Measurements from ENCODE around the gene SMARCE1. TPM values are rescaled to one million over a fixed set of nuclear protein-coding genes. Genes with fewer than 3 reads are reported as not detected.

The SMARCE1 gene
- total RNA-seq, 1 donor from 2014 or later, result 49.2 TPM

DNA sequence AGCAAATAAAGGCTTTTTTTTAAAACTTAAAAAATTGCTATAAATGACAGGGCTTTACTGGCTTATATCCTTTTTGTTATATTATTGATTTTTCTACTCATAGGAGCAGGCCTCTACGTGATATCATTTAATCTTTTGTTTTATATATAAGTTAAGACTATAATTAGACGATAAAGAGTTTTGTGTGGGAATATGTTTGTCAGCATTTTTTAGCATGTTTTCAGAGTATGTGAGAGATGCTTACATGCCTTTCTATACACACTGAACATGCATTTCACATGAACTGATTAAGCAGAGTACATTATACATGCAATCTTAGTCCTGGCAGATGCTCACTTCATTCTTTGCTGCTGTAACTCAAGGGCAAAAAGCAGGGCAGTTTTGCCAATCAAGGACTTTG is 25.0 kb upstream of the SMARCE1 start:
- no peak overlapping the region for H3K4me3 ChIP-seq (ENCODE audit: low read depth, low read length)
- DNase-seq (ENCODE audit: low read depth), result no peak
- H3K27me3 ChIP-seq (ENCODE audit: control insufficient read depth, insufficient read depth, low read length), result peaks cover 7% of the 10 kb centered on the region
- no peaks in the 10 kb centered on the region for H3K36me3 ChIP-seq (ENCODE audit: control insufficient read depth, insufficient read depth, low read length)
- TF ChIP-seq, protein P1, sequence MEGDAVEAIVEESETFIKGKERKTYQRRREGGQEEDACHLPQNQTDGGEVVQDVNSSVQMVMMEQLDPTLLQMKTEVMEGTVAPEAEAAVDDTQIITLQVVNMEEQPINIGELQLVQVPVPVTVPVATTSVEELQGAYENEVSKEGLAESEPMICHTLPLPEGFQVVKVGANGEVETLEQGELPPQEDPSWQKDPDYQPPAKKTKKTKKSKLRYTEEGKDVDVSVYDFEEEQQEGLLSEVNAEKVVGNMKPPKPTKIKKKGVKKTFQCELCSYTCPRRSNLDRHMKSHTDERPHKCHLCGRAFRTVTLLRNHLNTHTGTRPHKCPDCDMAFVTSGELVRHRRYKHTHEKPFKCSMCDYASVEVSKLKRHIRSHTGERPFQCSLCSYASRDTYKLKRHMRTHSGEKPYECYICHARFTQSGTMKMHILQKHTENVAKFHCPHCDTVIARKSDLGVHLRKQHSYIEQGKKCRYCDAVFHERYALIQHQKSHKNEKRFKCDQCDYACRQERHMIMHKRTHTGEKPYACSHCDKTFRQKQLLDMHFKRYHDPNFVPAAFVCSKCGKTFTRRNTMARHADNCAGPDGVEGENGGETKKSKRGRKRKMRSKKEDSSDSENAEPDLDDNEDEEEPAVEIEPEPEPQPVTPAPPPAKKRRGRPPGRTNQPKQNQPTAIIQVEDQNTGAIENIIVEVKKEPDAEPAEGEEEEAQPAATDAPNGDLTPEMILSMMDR (IDR thresholded peaks at IDR 0.05; ENCODE audit: insufficient read depth, low read length, severe bottlenecking), result no peak
- FAIRE-seq, result no peak

DNA sequence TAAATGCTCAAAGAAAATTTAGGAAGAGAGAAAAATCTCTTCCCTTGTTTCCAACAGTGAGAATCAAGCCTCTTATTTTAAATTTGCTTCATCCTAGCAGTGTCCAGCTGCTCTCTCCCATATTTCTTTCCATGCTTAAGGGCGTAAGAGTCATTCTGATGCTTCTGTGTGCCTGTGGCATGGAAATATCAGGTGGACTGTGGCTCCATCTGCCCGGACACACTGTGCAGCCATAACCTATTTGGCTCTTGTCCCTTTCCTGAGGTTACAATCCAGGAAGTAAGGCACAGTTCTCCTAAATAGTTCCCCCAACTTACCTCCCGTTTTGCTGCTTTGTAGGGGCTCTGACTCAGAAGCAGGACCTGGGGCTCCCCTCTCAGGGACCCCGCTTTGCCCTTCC is 23.7 kb upstream of the SMARCE1 start:
- TF ChIP-seq, protein P1 (IDR thresholded peaks at IDR 0.05; ENCODE audit: insufficient read depth, low read length, severe bottlenecking), result no peak
- H3K36me3 ChIP-seq (ENCODE audit: control insufficient read depth, insufficient read depth, low read length), result no peaks in the 10 kb centered on the region
- H3K4me3 ChIP-seq (ENCODE audit: low read depth, low read length), result no peak overlapping the region
- H3K27me3 ChIP-seq (ENCODE audit: control insufficient read depth, insufficient read depth, low read length), result peaks cover 8% of the 10 kb centered on the region
- DNase-seq (ENCODE audit: low read depth) (no peak), FAIRE-seq (peak; percentile 90)

DNA sequence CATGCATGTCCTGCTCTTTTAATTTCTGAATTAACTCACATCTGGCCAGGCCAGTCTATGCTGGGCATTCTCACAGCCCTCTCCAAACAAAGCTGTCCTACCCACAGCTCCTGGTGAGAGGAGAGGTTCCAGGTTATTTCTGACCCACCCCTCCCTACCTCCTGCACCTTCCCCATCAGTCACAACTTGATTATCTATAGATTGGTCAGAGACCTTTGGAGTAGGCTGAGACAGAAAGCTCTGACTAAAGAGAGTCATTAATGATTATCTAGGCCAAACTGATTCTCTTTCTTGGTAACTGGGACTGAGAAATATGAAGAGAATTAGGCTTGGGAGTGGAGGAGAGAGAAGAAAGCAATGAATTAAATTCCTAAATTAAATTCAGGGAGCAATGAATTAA is 18.7 kb upstream of the SMARCE1 start:
- Histone ChIP-seq H3K27me3 (ENCODE audit: control insufficient read depth, insufficient read depth, low read length) (peaks cover 10% of the 10 kb centered on the region), H3K36me3 (ENCODE audit: control insufficient read depth, insufficient read depth, low read length) (no peaks in the 10 kb centered on the region), H3K4me3 (ENCODE audit: low read depth, low read length) (no peak overlapping the region)
- no peak for FAIRE-seq
- TF ChIP-seq, protein P1 (IDR thresholded peaks at IDR 0.05; ENCODE audit: insufficient read depth, low read length, severe bottlenecking), result no peak
- no peak for DNase-seq (ENCODE audit: low read depth)

DNA sequence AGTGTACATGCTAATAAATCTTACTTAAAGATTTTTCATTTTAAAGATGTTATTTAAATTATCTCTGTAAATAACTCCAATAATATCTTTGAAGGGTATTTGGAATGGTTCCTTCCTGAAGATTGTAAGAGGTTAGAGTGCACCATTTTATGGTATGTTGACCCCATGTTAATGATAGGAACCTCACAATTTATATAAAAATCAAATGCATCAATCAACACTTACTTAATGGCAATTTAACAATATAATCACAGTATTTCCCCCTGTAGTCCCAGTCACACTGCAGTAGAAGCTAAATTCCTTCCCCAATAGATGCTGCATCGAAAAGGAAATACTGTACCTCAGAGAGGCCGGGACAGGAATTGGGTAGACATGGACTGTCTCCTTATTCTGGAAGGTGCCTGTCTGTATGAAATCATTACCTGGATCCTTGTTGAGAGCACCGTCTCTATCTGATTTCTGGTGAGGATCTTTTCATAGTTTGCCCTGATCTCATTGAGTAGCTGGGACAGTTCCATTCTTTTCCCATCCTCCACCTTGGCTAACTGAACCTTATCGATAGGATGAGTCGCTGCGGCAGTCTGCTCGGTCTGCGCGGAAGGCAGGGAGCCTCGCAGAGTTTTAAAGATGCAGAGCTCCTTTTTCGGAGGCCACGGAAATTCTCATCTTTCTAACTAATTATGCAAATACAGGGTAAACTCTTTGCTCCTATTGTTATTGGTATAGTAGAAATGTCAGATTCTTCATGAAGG is 17.1 kb upstream of the SMARCE1 start, which contains the start of gene KRT222:
TSS of gene KRT222 (minus strand) at position 596 of the 752 bp plus-strand sequence. CDS start at position 518, 78 bp downstream.
- Histone ChIP-seq H3K36me3 (ENCODE audit: control insufficient read depth, insufficient read depth, low read length) (no peaks in the 10 kb centered on the region), H3K27me3 (ENCODE audit: control insufficient read depth, insufficient read depth, low read length) (peaks cover 10% of the 10 kb centered on the region), H3K4me3 (ENCODE audit: low read depth, low read length) (no peak within 1 kb of the TSS)
- TF ChIP-seq, protein P1 (IDR thresholded peaks at IDR 0.05; ENCODE audit: insufficient read depth, low read length, severe bottlenecking), result no peak
- FAIRE-seq, result peak; percentile 32
- DNase-seq (ENCODE audit: low read depth), result no peak

DNA sequence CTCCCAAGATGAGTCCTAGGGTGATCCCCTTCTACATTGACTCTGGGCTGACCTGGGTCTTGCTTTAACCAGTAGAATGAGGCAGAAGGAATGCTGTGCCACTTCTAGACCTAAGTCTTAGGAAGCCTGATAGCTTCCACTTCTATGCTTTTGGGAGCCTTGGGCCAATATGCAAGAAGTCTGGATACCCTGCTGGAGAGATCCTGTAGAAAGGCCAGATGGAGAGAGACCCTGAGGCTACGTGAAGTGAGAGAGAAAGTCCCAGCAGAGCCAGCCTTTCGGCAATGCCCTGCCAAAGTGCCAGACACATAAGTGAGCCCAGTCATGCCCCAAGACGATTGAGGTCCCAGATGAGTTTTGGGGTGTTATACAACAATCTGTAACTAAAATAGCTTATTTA is 15.6 kb upstream of the SMARCE1 start:
- FAIRE-seq (no peak), DNase-seq (ENCODE audit: low read depth) (no peak)
- Histone ChIP-seq H3K4me3 (ENCODE audit: low read depth, low read length) (no peak overlapping the region), H3K27me3 (ENCODE audit: control insufficient read depth, insufficient read depth, low read length) (peaks cover 10% of the 10 kb centered on the region), H3K36me3 (ENCODE audit: control insufficient read depth, insufficient read depth, low read length) (no peaks in the 10 kb centered on the region)
- TF ChIP-seq, protein P1 (IDR thresholded peaks at IDR 0.05; ENCODE audit: insufficient read depth, low read length, severe bottlenecking), result no peak

Measured in bronchial epithelial cell (primary cell).